Measurements from ENCODE around the gene MLLT6.

Gene MLLT6

DNA sequence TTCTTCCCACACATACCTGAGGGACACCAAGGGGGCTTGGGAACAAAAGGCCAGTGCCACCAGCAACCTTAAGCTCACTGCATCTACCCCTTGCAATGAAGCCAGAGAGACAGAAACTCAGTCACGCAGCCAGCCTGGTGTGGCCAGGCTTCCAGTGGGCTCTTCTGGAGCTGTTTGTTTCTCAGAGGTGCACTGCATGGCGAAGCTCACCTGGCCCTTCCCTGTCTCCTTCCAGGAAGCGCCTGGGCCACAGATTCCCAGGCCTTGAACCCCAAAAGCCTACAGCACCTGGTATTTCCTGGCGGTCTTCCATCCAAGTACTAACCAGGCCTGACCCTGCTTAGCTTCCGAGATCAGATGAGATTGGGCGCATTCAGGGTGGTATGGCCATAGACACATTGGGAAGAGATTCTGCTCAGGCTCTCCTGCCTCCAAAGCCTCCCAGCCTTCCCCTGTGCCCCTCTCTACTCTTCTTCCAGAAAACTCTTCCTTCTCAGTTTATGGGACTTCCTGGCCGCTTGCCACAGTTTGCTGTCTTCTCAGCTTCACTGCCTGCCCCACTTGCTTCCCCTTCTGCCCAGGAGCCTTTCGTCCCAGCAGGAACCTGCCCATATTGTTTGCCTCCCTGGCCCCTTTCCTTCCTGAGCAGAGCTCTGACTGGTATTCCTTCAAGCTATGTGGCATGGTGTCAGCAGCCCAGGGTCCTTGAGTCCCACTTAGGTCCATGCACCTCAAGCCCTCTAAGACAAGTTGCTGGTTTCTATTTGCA lies 26.6 kb downstream of the MLLT6 start:
- Histone ChIP-seq H3K4me3 (ENCODE audit: low read depth, low read length) (peak overlapping the region; percentile 87), H3K27me3 (no peaks in the 10 kb centered on the region), H3K9me3 (no peaks in the 10 kb centered on the region), H3K36me3 (peaks cover 44% of the 10 kb centered on the region), H3K4me1 (peaks cover 14% of the 10 kb centered on the region)
- no peak for TF ChIP-seq CTCF (IDR thresholded peaks at IDR 0.05; ENCODE audit: low read depth, low read length)
- no peak for DNase-seq

- peaks cover 14% of the 10 kb centered on the region for H3K4me1 ChIP-seq
- H3K9me3 ChIP-seq = no peaks in the 10 kb centered on the region
- TF ChIP-seq CTCF (IDR thresholded peaks at IDR 0.05; ENCODE audit: low read depth, low read length) = no peak
- no peak overlapping the region for H3K4me3 ChIP-seq (ENCODE audit: low read depth, low read length)
- no peaks in the 10 kb centered on the region for H3K27me3 ChIP-seq
- DNase-seq = no peak
- peaks cover 53% of the 10 kb centered on the region for H3K36me3 ChIP-seq
These were observed 27.6 kb downstream of the MLLT6 start for GRCh38 chr17:38732376-38733281.

DNA sequence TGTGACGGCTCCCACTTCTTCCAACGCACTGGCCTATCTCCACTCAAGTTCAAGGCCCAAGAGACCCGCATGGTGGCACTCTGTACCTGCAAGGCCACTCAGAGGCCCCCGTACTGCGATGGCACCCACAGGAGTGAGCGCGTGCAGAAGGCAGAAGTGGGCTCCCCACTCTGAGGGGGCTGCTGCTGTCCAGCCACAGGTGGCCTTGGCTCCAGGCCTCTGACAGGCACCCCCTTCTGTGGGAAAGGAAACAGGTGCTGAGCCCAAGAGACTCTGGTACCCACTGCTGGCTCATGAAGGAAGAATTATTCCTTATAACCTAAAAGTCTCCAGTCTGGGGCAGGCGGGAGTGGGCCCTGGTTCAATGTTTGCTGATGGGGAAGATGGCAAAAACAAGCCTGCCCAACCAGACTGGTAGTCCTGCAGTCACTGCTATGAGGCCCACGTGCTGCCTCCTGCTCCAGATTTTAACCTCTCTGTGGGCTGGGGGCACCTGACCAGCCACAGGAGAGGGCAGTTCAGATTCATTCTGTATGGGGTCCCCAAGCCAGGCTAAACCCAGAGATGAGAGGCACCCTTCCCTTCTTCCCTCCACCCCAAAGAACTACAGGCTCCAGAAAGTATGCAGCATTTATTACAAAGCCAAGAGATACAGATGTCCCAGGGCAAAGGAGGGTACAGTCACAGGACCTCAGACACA lies 28.4 kb downstream of the MLLT6 start:
- H3K36me3 ChIP-seq = peaks cover 58% of the 10 kb centered on the region
- no peaks in the 10 kb centered on the region for H3K27me3 ChIP-seq
- DNase-seq = no peak
- H3K4me1 ChIP-seq = peaks cover 14% of the 10 kb centered on the region
- no peak for TF ChIP-seq CTCF (IDR thresholded peaks at IDR 0.05; ENCODE audit: low read depth, low read length)
- no peak overlapping the region for H3K4me3 ChIP-seq (ENCODE audit: low read depth, low read length)
- H3K9me3 ChIP-seq = no peaks in the 10 kb centered on the region

- TF ChIP-seq CTCF (IDR thresholded peaks at IDR 0.05; ENCODE audit: low read depth, low read length) = peak; percentile 49
- Histone ChIP-seq H3K4me3 (ENCODE audit: low read depth, low read length) (no peak overlapping the region), H3K27me3 (no peaks in the 10 kb centered on the region), H3K36me3 (peaks cover 67% of the 10 kb centered on the region), H3K9me3 (no peaks in the 10 kb centered on the region), H3K4me1 (peaks cover 14% of the 10 kb centered on the region)
- DNase-seq = peak; percentile 49
These were observed 29.2 kb downstream of the MLLT6 start for GRCh38 chr17:38733982-38734973.

GRCh38 chr17:38735161-38735997 lies 30.3 kb downstream of the MLLT6 start:
- peak; percentile 86 for TF ChIP-seq CTCF (IDR thresholded peaks at IDR 0.05; ENCODE audit: low read depth, low read length)
- no peak overlapping the region for H3K4me3 ChIP-seq (ENCODE audit: low read depth, low read length)
- DNase-seq = peak; percentile 79
- H3K4me1 ChIP-seq = peaks cover 12% of the 10 kb centered on the region
- no peaks in the 10 kb centered on the region for H3K27me3 ChIP-seq
- peaks cover 75% of the 10 kb centered on the region for H3K36me3 ChIP-seq
- H3K9me3 ChIP-seq = no peaks in the 10 kb centered on the region

Data from BE2C (cell line).